SK-N-MC (cell line): ENCODE measurements around the gene RASSF3.

Experiments
- DNase-seq: peaks from one replicate; pipeline ENCODE4 v3.0.0-alpha.2; 2011; ENCODE audit warnings: low read depth, low spot score
- H3K27ac ChIP-seq: fragments of 200-600 bp; sonication (generic); 2 replicates; pipeline ENCODE4 v1.5.1; 2016; ENCODE audit warnings: mixed run types
- H3K36me3 ChIP-seq: fragments of 200-600 bp; sonication (generic); 2 replicates; pipeline ENCODE4 v1.6.1; 2017; ENCODE audit warnings: antibody characterized with exemption, low read length, mixed read lengths; ENCODE audit not compliant: insufficient read depth
- H3K4me3 ChIP-seq: fragments of 200-600 bp; sonication (generic); 2 replicates; pipeline ENCODE4 v1.5.1; 2016
- H3K9ac ChIP-seq: fragments of 200-600 bp; sonication (generic); 2 replicates; pipeline ENCODE4 v1.8.0; 2017; ENCODE audit warnings: mixed run types, mixed read lengths; ENCODE audit not compliant: insufficient read length
- H3K9me3 ChIP-seq: fragments of 200-600 bp; sonication (generic); 2 replicates; pipeline ENCODE4 v1.6.1; 2017; ENCODE audit warnings: low read depth, mild to moderate bottlenecking, antibody characterized with exemption, low read length, moderate library complexity, mixed read lengths
- EZH2 ChIP-seq: fragments of 200-600 bp; sonication (generic); IDR thresholded peaks from one replicate; pipeline ENCODE4 v1.6.1; 2017; ENCODE audit warnings: antibody characterized with exemption
- FOXP2 ChIP-seq: optimal IDR thresholded peaks from 2 replicates; pipeline ENCODE3; 2011; ENCODE audit warnings: mild to moderate bottlenecking, moderate library complexity; ENCODE audit not compliant: insufficient read depth; ENCODE audit errors: extremely low read length, control extremely low read depth
- POLR2AphosphoS5 ChIP-seq: IDR thresholded peaks from 2 replicates; pipeline ENCODE4 v1.6.1; 2012; ENCODE audit warnings: mild to moderate bottlenecking, low read depth, low read length, borderline replicate concordance

RASSF3 gene

DNA sequence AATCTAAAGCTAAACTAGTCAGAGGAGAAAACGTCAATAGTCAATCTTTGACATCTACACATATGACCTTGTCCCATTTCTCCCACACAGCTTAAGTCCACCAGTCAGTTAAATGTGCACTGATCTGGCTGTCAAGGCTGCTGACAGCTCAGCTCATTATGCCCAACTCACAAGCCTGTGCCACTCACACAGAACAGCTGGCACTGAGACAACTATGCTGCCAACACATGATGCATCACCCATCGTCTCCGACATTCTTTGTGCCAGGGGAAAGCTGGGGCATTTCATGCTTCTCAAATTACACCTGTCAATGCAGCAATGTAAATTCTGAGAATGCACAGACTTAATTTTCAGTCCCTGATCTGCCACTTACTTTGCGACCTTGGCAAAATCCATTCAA lies 123.6 kb downstream of the RASSF3 start:
- H3K4me3 ChIP-seq: no peak overlapping the region
- H3K9me3 ChIP-seq: no peaks in the 10 kb centered on the region
- DNase-seq: no peak
- TF ChIP-seq FOXP2: no peak
- no peak for TF ChIP-seq POLR2AphosphoS5
- TF ChIP-seq EZH2: no peak
- no peak overlapping the region for H3K27ac ChIP-seq
- no peak overlapping the region for H3K9ac ChIP-seq
- peaks cover 24% of the 10 kb centered on the region for H3K36me3 ChIP-seq

DNA sequence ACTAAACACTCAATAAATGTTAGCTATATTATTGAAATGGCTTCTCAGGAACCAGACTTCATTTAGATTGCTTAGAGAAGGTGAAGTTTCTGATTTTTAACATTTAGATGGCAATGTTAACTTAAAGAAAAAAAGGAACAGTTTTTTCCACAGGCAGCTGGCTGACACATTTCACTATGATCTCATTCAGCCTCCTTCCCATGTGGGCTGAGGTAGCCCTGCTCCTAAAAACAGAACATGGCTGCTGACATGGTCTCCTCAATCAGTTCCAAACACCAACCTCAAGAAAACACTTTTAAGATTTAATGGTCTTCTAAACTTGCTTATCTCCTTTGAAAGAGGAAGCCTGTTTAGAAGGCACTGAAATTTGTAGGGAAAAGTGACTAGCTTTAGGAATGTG lies 125.1 kb downstream of the RASSF3 start:
- H3K36me3 ChIP-seq: peaks cover 40% of the 10 kb centered on the region

GRCh38 chr12:64736771-64737170 lies 126.5 kb downstream of the RASSF3 start:
- Histone ChIP-seq H3K27ac (no peak overlapping the region), H3K9ac (no peak overlapping the region), H3K4me3 (no peak overlapping the region), H3K9me3 (no peaks in the 10 kb centered on the region), H3K36me3 (peaks cover 41% of the 10 kb centered on the region)
- TF ChIP-seq FOXP2: no peak
- TF ChIP-seq POLR2AphosphoS5: no peak
- TF ChIP-seq EZH2: no peak
- DNase-seq: no peak

More for the DNA sequence above, 125.1 kb downstream of the RASSF3 start:
- Histone ChIP-seq H3K9me3 (no peaks in the 10 kb centered on the region), H3K27ac (no peak overlapping the region), H3K4me3 (no peak overlapping the region), H3K9ac (no peak overlapping the region)
- DNase-seq: no peak
- TF ChIP-seq FOXP2: no peak
- TF ChIP-seq EZH2: no peak
- TF ChIP-seq POLR2AphosphoS5: no peak

GRCh38 chr12:64737539-64737938 lies 127.2 kb downstream of the RASSF3 start:
- H3K4me3 ChIP-seq: no peak overlapping the region
- no peak overlapping the region for H3K27ac ChIP-seq
- no peak for DNase-seq
- no peaks in the 10 kb centered on the region for H3K9me3 ChIP-seq
- H3K9ac ChIP-seq: no peak overlapping the region
- TF ChIP-seq FOXP2 (no peak), EZH2 (no peak), POLR2AphosphoS5 (no peak)
- H3K36me3 ChIP-seq: peaks cover 45% of the 10 kb centered on the region

GRCh38 chr12:64739778-64740177 lies 129.5 kb downstream of the RASSF3 start:
- H3K9ac ChIP-seq: no peak overlapping the region
- H3K36me3 ChIP-seq: peaks cover 59% of the 10 kb centered on the region
- no peak for DNase-seq
- no peak overlapping the region for H3K4me3 ChIP-seq
- H3K27ac ChIP-seq: no peak overlapping the region
- no peak for TF ChIP-seq EZH2
- no peak for TF ChIP-seq POLR2AphosphoS5
- TF ChIP-seq FOXP2: no peak
- no peaks in the 10 kb centered on the region for H3K9me3 ChIP-seq

- Histone ChIP-seq H3K27ac (no peak overlapping the region), H3K9ac (no peak overlapping the region), H3K36me3 (peaks cover 64% of the 10 kb centered on the region), H3K9me3 (no peaks in the 10 kb centered on the region), H3K4me3 (no peak overlapping the region)
- TF ChIP-seq FOXP2 (no peak), EZH2 (no peak), POLR2AphosphoS5 (no peak)
- DNase-seq: no peak
Measured at GRCh38 chr12:64740646-64741045, 130.4 kb downstream of the RASSF3 start.

DNA sequence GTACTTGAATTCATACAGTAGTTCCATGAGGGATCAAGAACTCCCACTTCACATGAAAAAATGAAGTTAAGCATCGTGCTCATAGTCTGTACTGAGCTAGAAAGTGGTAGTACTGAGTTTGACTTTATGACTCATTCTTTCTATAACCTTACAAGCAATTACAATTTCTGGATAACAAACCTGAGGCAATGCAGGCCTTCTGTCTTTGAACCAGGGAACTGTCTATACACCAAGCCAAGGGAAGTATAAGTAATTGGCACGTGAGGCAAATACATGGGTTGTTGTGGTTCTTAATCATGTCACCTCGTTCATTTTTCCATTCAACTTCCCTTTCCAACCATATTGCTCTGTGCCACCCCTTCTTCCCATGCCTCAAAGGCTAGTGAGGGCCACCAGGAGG lies 132.1 kb downstream of the RASSF3 start:
- Histone ChIP-seq H3K9me3 (no peaks in the 10 kb centered on the region), H3K9ac (no peak overlapping the region), H3K27ac (no peak overlapping the region), H3K36me3 (peaks cover 54% of the 10 kb centered on the region), H3K4me3 (no peak overlapping the region)
- no peak for DNase-seq
- TF ChIP-seq FOXP2: no peak
- TF ChIP-seq POLR2AphosphoS5: no peak
- TF ChIP-seq EZH2: no peak

DNA sequence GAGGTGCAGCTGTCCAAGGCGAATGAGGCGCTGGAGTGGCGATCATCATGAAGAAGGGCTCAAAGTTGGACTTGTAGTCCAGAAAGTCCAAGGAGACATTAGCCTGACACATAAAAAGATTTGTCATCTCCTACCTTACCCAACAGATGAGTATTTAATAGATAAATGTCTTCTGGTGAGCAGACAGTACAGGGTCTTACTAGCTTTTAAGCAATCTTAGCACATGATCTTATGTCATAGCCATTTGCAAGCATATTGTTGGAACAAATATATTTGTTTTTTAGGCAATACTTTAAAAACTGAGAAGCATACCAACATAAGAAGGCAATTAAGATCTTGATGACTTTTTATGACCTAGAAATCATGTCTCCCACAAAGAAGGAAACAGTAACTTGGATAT lies 132.9 kb downstream of the RASSF3 start:
- peaks cover 54% of the 10 kb centered on the region for H3K36me3 ChIP-seq
- no peak overlapping the region for H3K9ac ChIP-seq
- no peak overlapping the region for H3K4me3 ChIP-seq
- no peak for DNase-seq
- no peak for TF ChIP-seq POLR2AphosphoS5
- no peak for TF ChIP-seq FOXP2
- TF ChIP-seq EZH2: no peak
- H3K9me3 ChIP-seq: no peaks in the 10 kb centered on the region
- H3K27ac ChIP-seq: no peak overlapping the region

DNA sequence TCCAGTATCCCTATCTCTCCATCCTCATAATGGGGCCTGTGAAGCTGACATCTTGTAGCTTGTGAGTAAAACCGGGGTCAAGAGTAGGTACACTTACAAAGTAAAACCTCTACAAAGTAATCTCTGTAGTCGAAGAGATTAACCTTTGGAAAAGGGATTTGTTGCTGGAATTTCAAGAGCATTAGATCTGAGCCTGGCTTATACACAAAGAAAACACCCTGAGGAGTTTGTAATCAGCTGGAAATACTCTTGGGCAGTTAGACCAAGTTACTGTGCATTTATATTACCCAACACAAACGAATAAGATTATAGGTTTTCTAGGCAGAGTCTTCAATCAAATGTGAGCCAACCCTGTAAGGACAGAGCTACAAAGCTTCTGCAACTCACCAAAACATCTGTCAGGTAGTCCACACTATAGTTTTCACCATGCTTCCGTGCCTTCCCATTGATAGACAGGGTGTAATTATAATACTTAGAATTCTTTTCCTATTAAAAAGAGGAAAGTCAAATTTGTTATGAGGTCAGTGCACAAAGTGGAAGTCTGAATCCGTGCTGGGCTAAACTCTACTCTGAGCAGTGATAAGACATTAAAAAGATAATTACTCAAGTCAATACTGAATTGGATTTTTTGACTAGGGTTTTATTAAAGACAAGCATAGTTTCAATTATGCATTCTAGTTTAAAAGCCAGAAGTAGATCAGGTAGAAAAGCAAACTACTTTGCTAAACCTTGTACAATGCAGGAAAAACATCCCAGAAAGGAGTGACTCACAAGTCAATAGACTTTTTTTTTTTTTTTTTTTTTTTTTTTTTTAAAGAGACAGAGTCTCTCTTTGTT lies 134.3 kb downstream of the RASSF3 start:
- no peak for DNase-seq
- no peaks in the 10 kb centered on the region for H3K9me3 ChIP-seq
- no peak overlapping the region for H3K9ac ChIP-seq
- peaks cover 46% of the 10 kb centered on the region for H3K36me3 ChIP-seq
- H3K27ac ChIP-seq: no peak overlapping the region
- TF ChIP-seq POLR2AphosphoS5 (no peak), EZH2 (no peak), FOXP2 (no peak)
- H3K4me3 ChIP-seq: no peak overlapping the region
